CD1c-positive myeloid dendritic cell (primary cell): ENCODE data around the gene TBC1D17.
A peak's percentile ranks its signal among the peaks of the same experiment; 100 is the strongest.
"Not testable (repeated sequence)": the region's sequence is repeated elsewhere in the genome, so short reads cannot be mapped to it uniquely, and the experiment has no call there.

ENCODE experiments used
- DNase-seq: peaks from one replicate; pipeline ENCODE4 v3.0.0-alpha.2; 2016; ENCODE audit errors: extremely low spot score

The TBC1D17 gene

DNA sequence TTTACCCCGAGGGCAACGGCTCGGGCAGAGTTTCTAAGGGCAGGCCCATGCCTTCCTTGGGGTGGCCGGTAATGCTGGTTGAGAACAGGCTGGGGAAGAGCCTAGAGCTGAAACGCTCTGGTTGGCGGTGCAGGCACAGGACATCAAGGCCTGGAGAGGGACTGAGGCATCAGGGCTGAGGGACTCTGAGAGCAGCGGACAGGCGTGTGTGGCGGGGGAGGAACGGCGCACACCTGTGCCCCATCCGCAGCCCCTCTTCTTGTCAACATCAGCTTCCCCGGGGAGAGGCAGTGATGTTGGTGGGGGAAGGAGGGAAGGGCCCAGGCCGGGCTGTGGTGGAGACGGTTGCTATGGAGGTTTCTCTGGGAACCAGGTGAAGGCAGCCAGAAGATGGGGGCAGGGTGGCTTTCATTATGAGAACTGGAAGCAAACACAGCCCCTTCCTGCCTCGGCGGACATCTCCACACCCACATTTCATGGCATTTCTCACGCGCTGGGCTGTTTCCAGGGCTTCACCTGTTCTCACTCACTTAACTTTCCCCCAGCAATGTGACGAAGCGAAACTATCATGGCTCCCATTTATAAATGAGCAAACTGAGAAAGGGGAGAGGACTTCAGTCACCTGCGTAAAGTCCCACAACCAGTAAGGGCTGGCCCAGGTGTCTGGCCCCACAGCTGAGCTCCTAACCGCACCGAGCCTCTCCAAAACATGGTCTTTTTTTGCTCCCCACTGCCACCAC is 43.3 kb downstream of the TBC1D17 start:
- no peak for DNase-seq

DNA sequence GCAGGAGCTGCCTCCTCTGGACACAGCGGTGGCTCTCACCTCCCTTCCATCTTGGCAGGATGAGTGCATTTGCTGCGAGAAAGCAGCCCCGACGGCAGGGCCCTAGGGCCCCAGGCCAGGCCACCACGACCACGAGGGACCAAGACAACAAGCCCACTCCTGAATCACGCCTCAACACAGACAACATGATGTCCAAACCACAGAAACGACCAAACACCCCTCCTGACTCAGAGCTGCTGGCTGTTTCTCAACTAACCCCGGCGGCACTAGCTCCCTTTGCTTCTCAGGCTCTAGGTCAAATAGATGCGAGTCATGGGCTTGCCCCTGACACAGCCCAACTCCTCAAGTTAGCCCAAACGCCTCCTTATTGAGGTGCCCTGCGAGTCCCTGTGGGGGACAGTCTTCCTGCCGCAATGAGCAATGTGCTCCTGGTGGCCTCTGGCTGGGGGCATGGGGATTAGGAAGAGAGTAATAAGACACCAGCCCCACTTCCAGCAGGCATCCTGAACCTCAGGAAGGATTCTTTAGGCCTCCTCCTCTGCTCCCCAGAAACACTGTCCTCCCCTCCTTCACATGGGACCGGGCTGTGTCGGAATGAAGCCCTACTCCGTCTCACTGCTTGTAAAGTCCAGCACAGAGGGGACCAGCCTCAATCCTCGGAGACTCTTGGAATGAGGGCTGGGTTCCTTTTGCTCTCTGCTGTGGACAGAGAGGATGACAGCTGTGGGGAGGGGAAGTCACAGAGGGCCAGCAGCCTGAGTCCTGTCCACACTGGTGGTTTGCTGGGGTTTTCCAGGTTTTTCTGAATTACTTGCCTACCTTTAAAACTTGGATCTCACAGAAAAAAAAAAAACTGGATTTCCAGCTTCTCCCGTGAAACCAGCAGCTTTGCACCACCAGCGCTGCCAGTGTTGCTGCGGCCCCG is 44.6 kb downstream of the TBC1D17 start:
- no peak for DNase-seq

- peak; percentile 72 for DNase-seq
Observed at GRCh38 chr19:49923055-49924003, 45.8 kb downstream of the TBC1D17 start.

GRCh38 chr19:49924004-49924880 is 46.7 kb downstream of the TBC1D17 start:
- no peak for DNase-seq

GRCh38 chr19:49924881-49925210 is 47.3 kb downstream of the TBC1D17 start:
- DNase-seq, result not testable (repeated sequence)

GRCh38 chr19:49925486-49925885 is 48.0 kb downstream of the TBC1D17 start:
- no peak for DNase-seq

- DNase-seq, result no peak
Observed at GRCh38 chr19:49926515-49926914, 49.0 kb downstream of the TBC1D17 start.

DNA sequence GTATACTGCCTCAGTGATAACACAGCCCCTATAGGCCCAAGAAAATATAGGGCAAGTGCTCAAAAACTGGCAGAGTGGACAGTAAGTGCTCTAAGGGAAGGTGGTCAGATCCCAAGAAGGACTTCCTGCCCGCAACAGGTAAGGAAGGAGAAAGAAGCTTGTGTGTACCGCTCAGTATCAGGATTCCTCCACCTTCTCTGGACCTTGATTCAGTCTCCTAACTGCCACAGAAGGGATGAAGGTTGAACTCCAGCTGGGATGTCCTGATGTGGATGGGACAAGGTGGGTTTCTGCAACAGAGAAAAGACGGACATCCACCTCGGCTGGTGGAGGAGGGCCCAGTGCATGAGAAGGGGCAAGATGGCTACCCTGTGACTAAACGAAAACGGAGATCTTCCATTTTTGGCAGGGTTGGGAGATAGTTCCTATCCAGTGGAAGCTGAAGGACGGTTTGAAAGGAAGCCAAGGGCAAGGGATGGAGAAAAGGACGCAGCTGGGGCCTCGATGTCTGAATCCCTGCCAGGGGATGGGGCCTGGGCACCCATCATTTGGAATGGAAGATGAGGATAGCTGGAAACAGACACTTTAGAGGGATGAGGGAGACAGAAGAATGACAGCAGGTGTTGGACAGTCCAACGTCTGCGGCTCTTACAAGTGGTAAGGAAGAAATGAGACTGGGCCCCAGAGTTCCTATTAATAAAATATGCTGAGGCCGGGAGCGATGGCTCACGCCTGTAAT is 50.2 kb downstream of the TBC1D17 start:
- no peak for DNase-seq

- DNase-seq, result peak; percentile 93
Observed at GRCh38 chr19:49929121-49929610, 51.7 kb downstream of the TBC1D17 start, which contains the start of the genes ATF5 and NUP62. Gene ATF5 (plus strand): TSS chr19:49929205. CDS start chr19:49930851, 1,646 bp downstream. Gene NUP62 (minus strand): TSS chr19:49929504. CDS start chr19:49909807, 19,697 bp downstream.

DNA sequence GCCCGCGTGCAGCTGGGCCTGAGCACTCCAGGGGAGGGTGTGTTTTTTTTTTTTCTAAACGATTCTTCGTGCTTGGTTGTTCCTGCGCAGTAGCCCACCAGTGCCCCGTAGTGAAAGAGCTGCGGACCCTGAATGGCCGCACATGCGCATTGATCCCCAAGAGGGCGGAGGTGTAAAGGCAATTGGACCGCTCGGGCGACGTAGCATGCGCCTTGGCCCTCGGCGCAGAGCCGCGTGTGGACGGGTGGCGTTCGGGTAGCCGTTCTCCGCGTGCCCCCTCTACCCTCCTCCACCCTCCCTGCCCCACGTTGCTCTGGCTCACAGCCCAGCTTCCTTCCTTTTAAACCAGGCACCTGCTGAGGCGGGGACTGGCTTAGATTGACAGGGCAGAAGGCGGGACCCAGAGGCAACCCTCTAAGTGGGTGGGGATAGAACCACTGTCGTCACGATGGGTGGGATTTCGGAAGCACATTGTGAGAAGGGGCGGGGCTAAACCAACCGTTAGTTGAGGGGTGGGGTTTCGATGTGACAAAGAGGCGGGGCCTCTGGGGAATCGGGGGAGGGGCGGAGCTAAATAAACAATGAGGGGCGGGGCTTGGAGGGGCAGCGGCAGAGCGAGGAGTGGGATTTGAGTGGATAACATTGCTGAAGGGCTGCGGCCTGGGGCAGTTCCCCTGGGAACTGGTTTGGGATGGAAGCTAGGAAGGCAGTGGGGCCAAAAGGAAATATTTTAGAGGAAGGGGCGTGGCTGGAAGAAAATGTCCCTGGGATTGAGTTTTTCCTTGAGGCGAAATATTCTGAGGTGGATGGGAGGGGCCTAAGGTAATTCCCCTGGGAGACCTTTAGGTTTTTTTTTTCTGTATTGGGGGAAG is 52.3 kb downstream of the TBC1D17 start:
- DNase-seq, result peak; percentile 94

- DNase-seq, result peak; percentile 27
Observed at GRCh38 chr19:49930483-49931011, 53.0 kb downstream of the TBC1D17 start.

GRCh38 chr19:49931293-49932040 is 54.0 kb downstream of the TBC1D17 start:
- no peak for DNase-seq

DNA sequence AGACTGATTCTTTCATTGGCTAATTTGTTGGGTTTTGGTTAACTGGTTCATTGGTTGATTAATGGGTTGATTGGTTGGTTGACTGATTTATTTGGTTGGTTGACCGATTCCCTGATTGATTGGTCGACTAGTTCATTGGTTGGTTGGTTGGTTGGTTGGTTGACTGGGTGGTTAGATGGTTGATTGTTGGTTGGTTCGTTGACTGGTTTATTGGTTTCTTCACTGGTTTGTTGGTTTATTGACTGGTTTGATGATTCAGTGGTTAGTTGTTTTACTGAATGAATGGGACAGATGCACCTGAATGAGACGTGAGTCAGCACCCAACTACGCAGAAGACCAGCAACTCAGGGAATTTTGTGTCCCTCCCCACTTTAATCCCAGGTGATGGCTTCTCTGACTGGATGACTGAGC is 54.5 kb downstream of the TBC1D17 start:
- no peak for DNase-seq

GRCh38 chr19:49932731-49933131 is 55.2 kb downstream of the TBC1D17 start:
- DNase-seq, result no peak

- DNase-seq, result no peak
Observed at GRCh38 chr19:49933643-49934042, 56.1 kb downstream of the TBC1D17 start.

GRCh38 chr19:49936549-49936948 is 59.0 kb downstream of the TBC1D17 start:
- DNase-seq, result no peak

DNA sequence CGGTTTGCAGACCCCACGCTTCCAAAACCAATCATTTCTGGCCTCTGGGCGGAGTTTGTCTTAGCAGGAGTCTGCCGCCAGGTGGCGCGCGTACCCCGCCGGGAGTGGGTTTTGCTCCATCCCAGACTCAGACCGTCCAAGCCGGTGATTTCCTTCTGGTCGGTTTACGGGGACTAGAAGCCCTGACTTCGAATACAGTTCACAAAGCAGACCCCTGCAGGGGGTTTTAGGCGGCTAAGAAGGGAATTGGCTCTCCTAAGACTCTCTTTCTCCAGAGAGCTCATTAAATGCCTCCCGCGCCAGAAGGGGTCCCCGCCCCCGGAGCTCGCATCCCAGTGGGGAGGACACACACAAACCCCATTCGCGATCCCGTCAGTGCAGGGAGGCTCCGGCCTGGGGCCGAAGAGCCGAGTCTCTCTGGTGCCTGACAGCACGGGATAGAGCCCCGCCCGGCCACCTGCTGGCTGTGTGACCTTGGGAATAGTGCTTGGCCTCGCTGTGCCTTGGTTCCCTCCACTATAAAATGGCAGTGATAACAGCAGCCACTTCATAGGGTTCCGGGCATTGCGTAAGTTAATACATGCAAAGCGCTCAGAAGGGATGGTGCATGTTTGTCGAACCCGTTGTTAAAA is 60.4 kb downstream of the TBC1D17 start:
- DNase-seq, result peak; percentile 86
